Bronchial epithelial cell (primary cell): ENCODE measurements around the gene ASIC5. TPM values are rescaled to one million over a fixed set of nuclear protein-coding genes. Genes with fewer than 3 reads are reported as not detected.

Experiments used
- DNase-seq: peaks from one replicate; pipeline ENCODE4 v3.0.0-alpha.2; 2010; ENCODE audit warnings: low read depth
- FAIRE-seq: peaks from 2 replicates; lab custom pipeline; 2011; peaks lifted over from hg19 to GRCh38; lab: Jason Lieb, UNC
- H3K27me3 ChIP-seq: 2 replicates; pipeline ENCODE4 v1.5.1; 2011; ENCODE audit warnings: low read length; ENCODE audit not compliant: control insufficient read depth, insufficient read depth
- H3K36me3 ChIP-seq: 2 replicates; pipeline ENCODE4 v1.5.1; 2011; ENCODE audit warnings: low read length; ENCODE audit not compliant: control insufficient read depth, insufficient read depth
- H3K4me3 ChIP-seq: 2 replicates; pipeline ENCODE4 v1.5.1; 2011; ENCODE audit warnings: mild to moderate bottlenecking, low read depth, low read length, control low read depth
- total RNA-seq: library from RNA; depleted of rRNA; stranded (reverse); fragments of >200 nt; gene quantifications from 2 replicates; pipeline ENCODE4 v1.2.1, GENCODE V29; 2014
- TF ChIP-seq, protein P1 (sequence below): IDR thresholded peaks from 2 replicates; pipeline ENCODE4 v1.5.1; 2011; ENCODE audit warnings: mild to moderate bottlenecking, moderate library complexity, low read length, control low read depth, inconsistent platforms; ENCODE audit not compliant: insufficient read depth, severe bottlenecking

The ASIC5 gene, protein sequence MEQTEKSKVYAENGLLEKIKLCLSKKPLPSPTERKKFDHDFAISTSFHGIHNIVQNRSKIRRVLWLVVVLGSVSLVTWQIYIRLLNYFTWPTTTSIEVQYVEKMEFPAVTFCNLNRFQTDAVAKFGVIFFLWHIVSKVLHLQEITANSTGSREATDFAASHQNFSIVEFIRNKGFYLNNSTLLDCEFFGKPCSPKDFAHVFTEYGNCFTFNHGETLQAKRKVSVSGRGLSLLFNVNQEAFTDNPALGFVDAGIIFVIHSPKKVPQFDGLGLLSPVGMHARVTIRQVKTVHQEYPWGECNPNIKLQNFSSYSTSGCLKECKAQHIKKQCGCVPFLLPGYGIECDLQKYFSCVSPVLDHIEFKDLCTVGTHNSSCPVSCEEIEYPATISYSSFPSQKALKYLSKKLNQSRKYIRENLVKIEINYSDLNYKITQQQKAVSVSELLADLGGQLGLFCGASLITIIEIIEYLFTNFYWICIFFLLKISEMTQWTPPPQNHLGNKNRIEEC
- total RNA-seq, result not detected in 2 replicates

DNA sequence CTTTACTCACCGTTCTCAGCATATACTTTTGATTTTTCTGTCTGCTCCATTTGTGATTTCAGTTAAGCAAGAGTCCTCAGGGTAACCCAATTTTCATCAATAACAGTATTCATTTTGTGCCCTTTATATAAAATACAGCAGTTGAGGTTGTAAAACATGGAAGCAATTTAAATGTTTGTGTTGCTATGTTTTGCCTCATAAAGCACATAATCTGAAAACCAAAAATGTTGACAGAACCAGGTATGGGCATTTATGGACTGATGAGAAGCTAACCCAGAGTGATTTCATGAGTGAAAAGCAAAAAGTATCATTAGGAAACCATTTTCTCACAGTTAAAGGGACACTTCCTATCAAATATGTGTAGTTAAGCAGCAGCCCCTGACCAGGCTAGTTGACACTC is at the start of gene ASIC5:
ASIC5 (minus strand) TSS at position 101 of the 400 bp plus-strand sequence; CDS start at position 50, 51 bp downstream.
- H3K27me3 ChIP-seq, result no peaks in the 10 kb centered on the region
- DNase-seq, result no peak
- H3K36me3 ChIP-seq, result no peaks in the 10 kb centered on the region
- H3K4me3 ChIP-seq, result no peak within 1 kb of the TSS
- TF ChIP-seq, protein P1, sequence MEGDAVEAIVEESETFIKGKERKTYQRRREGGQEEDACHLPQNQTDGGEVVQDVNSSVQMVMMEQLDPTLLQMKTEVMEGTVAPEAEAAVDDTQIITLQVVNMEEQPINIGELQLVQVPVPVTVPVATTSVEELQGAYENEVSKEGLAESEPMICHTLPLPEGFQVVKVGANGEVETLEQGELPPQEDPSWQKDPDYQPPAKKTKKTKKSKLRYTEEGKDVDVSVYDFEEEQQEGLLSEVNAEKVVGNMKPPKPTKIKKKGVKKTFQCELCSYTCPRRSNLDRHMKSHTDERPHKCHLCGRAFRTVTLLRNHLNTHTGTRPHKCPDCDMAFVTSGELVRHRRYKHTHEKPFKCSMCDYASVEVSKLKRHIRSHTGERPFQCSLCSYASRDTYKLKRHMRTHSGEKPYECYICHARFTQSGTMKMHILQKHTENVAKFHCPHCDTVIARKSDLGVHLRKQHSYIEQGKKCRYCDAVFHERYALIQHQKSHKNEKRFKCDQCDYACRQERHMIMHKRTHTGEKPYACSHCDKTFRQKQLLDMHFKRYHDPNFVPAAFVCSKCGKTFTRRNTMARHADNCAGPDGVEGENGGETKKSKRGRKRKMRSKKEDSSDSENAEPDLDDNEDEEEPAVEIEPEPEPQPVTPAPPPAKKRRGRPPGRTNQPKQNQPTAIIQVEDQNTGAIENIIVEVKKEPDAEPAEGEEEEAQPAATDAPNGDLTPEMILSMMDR, result no peak
- FAIRE-seq, result no peak

DNA sequence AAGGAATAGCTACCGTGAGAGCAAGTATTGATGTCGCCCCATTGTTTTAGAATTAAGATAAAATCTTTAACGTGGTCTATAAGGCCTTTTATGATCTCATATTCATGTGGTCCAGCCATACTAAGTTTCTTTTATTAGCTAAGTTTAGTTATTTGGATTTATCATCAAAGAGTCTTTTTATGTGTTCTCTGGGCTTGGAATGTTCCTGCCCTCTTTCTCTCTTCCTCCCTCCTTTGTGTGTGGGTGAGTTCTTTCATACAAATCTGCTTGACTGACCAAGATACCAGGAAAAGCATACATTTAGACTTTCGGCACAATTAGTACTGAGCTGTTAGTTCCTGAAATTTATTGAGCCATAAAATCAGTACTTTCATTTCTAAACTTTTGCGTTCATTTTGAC is 48.7 kb upstream of the ASIC5 start:
- no peaks in the 10 kb centered on the region for H3K27me3 ChIP-seq
- no peak for FAIRE-seq
- H3K36me3 ChIP-seq, result no peaks in the 10 kb centered on the region
- no peak overlapping the region for H3K4me3 ChIP-seq
- no peak for DNase-seq
- TF ChIP-seq, protein P1, result no peak

DNA sequence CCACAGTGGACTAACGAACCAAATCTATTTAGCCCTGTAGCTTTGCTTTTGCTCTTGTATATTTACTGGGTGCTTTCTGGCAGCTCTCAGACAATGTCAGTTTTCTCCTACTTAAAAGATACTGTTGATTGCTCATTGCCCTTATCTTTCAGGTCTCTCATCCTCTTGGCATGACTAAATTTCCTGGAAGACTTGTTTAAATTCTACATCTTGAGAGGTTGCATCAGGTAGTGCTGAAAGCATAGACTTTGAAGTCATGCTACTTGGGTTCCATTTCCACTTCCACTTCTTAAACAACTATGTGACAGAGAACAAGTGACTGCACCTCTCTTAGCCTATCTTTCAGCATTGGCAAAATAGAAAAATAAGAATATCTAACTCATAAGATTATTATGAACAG is 45.8 kb upstream of the ASIC5 start:
- FAIRE-seq (no peak), DNase-seq (peak; percentile 9)
- H3K36me3 ChIP-seq, result no peaks in the 10 kb centered on the region
- TF ChIP-seq, protein P1, result no peak
- no peak overlapping the region for H3K4me3 ChIP-seq
- H3K27me3 ChIP-seq, result no peaks in the 10 kb centered on the region

DNA sequence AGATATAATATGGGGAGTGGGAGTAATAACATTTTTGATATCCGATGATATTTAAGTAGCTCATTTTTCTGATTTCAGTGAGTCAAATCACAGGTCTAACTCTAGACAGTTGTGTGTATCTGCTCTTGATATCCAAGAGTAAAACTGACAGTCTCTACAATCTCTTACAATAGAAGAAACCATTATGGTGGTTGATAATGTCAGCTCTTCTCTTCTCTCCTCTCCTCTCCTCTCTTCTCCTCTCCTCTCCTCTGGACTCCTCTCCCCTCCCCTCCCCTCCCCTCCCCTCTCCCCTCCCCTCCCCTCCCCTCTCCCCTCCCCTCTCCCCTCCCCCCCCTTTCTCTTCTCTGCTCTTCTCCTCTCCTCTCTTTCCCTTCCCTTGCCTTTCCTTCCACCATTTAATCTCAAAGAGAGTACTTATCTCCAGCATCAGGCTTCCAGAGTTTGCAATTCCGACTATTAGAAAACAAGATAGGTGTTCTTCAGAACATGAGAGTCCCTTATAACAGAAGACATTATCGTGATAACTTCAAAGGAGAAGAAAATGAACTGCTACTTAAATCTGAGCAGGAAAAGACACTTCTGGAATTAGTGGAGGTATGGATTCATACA is 43.6 kb upstream of the ASIC5 start:
- TF ChIP-seq, protein P1, result no peak
- Histone ChIP-seq H3K36me3 (no peaks in the 10 kb centered on the region), H3K27me3 (no peaks in the 10 kb centered on the region), H3K4me3 (no peak overlapping the region)
- FAIRE-seq, result no peak
- DNase-seq, result no peak

DNA sequence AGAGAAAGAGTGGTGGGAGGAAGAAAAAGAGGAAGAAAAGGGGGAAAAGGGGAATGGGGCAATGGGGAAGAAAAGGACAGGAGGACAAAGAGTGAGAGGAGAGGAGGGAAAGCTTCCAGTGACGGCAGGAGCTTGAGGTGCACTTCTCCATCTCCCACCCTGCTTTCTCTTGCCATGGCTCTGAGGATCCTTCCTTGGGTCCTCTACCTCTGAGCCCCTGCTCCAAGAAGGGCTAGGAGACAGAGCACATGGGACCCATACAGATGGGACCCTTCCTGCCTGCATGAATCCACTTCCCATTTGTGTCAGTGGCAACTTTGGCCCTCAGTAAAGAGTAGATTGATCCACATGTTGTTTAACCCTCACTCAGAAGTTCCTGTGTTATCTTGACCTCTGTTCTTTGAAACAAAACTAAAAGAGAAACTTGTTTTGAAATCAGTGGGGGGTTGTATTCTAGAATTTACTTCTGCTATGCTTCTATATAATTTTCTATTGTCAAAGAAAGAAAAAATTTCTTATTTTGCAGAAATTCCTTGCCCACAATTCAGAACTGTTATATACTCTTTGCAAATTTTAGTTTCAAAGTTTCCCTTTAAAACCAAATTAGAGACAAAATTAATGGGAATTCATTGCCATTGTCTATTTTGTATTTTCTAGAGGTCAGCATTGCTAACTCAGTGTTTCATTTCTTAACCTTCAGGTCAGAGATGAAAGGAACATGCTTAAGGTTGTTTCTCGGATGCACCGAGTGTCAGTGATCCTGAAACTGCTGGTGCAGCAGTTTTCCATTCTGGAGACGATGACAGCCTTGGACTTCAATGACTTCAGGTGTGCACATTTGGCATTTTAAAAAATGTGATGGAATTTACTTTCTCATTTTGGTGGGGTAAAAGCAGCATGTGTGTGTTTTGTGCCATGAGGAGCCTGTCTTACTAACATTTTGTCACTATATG is 42.4 kb upstream of the ASIC5 start:
- TF ChIP-seq, protein P1, result no peak
- no peak overlapping the region for H3K4me3 ChIP-seq
- FAIRE-seq, result no peak
- H3K27me3 ChIP-seq, result no peaks in the 10 kb centered on the region
- no peak for DNase-seq
- H3K36me3 ChIP-seq, result no peaks in the 10 kb centered on the region
